ENCODE data around the gene MYO9B.
"Not testable (repeated sequence)": the region's sequence is repeated elsewhere in the genome, so short reads cannot be mapped to it uniquely, and the experiment has no call there.

Gene MYO9B

DNA sequence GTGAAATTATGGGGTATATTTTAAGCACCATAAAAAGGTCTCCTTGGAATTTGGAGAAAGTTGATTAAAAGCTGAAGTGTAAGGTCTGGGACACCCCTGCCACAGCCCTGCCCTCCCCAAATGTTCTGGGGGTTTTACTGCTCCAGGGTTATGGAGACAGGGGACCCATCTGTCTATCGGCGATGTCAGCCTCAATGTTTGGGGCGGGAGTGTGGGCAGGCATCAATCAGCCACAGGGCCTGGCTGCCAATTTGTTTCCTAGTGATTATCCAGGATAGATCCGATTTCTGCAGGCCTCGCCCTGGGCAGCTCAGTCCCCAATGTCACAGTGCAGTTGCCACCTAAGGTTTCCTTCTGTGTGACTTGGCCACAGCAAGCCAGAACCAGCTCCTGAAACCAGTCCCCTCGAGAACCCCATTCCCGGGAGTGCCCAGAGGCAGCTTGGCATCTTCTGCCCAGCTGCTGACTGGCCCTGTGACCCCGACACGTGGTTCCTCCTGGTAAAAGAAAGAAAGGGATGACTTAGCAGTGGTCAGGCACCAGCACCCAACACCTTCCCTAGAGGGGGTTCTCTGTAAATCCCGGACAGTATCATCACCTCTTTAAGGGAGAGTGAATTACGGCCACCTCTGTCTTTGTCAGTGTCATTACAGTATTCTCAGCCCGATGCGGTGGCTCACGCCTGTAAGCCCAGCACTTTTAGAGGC, 41.6 kb downstream of the MYO9B start:
- no peak for DNase-seq (ENCODE audit: low spot score)

DNA sequence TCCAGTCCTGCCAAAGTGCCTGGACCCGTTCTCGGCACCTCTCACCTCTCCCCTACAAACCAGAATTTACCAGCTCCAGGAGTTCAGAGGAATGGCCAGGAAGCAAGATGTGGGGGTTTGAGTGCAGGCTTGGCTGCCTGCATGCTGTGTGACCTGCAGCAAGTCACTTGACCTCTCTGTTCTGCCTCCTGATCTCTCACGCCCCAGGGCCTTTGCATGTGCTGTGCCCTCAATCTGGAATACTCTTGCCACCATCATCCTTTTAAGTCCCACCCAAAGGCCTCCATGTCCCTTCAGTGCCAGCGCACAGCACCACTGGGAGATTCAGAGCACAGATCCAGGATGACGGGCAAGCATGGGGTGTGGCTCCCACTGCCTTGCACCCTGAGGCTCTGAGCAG, 43.4 kb downstream of the MYO9B start:
- no peak for DNase-seq (ENCODE audit: low spot score)

DNA sequence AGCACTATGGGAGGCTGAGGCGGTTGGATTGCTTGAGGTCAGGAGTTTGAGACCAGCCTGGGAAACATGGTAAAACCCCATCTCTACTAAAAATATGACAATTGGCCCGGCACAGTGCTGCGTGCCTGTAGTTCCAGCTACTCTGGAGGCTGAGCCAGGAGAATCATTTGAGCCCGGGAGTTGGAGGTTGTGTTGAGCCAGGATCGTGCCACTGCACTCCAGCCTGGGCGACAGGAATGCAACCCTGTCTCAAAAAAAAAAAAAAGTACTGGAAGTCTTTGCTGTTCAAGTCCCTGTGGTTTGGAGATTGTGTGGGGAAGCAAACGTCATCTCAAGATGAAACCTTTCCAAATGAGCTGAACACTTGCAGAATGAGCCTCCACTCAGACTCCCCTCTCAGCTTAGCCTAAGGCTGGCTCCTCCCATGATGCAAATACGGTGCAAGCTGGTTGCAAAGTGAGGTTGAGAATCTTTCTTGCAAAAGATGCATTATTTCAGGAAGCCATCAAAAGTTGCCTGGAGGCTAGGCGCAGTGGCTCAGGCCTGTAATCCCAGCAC, 46.2 kb downstream of the MYO9B start:
- no peak for DNase-seq (ENCODE audit: low spot score)

DNA sequence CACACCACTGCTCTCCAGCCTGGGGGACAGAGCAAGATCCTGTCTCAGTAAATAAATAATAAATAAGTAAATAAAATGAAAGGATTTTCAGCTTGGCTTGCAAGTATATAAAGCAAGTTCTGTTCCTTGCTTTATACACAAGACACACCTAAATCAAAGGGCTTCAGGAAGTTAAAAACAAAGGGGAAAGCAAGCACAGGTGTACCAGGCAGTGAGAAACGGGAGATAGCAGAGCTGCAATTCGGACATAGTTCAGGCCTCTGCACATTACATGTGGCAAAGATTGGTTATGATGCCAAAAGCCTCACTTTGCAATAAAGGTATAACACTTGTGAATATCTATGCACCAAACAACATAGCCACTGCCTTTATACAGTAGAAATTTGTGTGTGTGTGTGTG, 47.5 kb downstream of the MYO9B start:
- DNase-seq (ENCODE audit: low spot score): no peak

DNA sequence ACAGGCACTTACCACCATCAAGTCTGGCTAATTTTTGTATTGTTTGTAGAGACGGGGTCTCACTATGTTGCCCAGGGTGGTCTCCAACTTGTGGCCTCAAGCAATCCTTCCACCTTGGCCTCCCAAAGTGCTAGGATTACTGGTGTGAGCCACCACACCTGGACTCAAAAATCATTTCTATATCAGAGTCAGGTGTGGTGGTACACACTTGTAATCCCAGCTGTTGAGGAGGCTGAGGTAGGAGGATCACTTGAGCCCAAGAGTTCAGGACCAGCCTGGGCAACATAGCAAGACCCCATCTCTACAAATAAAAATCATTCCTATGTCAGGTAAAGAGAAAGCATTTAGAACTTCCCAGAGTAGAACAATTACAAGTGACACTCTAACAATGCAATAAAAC, 48.4 kb downstream of the MYO9B start:
- no peak for DNase-seq (ENCODE audit: low spot score)

DNA sequence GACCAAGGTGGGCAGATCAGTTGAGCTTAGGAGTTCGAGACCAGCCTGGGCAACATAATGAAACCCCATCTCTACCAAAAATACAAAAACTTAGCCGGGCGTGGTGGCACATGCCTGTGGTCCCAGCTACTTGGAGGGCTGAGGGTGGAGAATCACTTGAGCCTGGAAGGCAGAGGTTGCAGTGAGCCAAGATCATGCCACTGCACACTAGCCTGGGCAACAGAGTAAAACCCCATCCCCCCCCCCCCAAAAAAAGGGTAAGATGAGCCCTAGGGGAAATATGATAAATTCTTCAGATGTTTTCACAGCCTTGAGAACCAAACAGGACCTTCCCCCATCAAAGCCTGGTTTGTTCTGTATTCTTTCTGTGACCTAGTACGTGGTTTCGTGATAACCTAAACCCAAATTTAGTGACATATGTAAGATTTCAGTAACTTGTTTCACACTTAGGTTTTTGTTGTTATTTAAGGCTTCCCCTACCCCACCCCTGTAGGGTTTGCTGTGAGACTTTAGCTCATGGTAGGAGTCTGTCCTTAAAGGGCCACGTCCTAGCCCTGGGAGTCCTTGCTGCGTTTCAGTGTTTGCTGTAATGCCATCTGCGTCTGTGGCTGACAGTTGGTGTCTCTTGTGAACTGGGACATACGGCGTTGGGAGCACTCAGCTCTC, 49.6 kb downstream of the MYO9B start:
- DNase-seq (ENCODE audit: low spot score): no peak

DNA sequence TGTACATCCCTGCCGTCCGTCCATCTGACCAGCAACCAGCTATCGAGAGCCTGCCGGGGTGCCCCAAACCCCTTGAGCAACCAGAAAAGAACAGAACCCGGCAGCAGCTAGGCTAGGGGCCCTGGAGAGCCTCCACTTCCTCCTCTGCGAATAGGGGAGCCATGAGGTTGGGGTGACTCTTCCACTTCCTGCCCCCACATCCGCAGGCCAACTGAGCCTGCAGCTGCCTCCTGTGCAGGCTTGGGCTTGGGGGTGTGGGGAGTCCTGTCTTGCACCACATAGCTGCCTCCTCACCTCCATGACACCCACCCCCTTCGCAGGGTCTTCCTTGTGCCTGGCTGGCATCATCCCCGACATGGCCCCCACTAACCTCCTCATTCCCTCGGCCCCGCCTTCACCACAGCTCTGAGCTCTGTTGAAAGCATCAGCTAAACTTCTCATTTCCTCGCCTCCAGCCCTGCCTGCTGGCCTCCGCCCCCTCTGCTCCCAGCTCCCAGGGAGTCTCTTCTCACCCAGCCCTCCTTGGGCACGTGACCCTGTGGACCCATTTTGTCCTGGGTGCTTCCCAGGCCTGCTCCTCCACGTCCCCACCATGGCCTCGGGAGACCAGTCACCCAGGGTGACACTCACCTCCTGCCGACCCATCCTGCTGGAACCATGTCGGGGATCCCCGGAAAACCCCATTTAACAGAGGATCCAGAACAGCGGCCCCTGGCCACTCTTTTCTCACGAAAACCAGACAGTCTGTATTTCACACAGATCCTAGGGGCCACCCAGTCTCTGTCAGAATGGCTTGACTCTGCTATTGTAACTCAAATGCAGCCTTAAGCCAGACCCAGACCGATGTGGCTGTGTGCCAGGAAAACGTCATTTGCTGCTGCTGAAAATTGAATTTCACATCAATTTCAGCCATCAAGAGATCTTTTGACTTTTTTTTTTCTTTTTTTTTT, 50.4 kb downstream of the MYO9B start:
- DNase-seq (ENCODE audit: low spot score): no peak

DNA sequence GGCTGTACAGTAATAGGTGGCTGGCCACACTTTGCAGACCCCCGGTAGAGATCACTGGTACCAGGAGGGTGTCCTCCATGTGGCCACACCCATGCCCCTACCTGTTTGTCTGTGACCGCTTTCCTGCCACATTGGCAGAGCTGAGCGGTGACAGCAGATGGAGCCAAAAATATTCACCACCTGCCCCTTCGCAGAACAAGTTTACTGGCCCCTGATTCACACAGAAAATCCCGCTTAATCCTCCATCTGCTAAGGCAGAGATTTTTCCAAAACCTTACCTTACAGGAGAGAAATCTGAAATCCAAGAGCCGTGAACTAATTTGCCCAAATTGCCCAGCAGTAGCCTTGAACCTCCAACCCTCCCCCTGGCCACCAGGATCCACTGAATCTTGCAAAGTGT, 52.1 kb downstream of the MYO9B start:
- no peak for DNase-seq (ENCODE audit: low spot score)

DNA sequence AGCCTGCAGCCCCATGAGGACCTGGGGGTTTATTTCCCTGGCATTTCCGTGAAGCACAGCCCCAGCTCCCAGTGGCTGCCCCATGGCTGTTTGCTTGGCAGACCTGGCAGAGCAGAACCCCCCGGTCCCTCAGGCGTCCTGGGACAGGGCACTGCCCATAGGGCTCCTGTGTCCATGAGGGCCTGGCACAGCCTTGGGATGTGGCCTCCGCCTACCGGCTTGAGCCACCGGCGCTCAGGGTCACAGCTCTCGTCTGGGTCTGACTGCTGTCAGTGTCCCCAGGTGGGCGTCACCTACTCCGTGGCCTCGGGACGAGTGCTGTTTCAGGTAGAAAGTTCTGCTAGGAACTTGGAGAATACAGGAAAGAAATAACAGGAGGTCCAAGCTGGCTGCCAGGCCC, 52.8 kb downstream of the MYO9B start:
- DNase-seq (ENCODE audit: low spot score): no peak

DNA sequence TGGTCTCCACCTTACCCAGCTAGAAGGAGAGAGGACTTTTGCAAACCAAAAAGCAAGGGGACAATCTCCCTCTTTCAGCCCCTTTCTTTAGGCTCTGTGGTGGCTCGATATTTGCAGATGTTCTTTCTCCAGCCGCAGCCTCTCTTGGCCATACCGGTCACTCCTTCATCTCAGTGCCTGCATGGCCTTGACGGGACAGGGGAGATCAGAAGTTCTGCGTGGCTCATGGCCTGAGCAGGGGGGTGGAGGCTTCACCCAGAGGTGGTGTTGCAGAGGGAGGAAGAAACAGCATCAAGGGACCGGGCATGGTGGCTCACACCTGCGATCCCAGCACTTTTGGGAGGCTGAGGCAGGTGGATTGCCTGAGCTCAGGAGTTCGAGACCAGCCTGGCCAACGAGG, 53.2 kb downstream of the MYO9B start:
- no peak for DNase-seq (ENCODE audit: low spot score)

DNA sequence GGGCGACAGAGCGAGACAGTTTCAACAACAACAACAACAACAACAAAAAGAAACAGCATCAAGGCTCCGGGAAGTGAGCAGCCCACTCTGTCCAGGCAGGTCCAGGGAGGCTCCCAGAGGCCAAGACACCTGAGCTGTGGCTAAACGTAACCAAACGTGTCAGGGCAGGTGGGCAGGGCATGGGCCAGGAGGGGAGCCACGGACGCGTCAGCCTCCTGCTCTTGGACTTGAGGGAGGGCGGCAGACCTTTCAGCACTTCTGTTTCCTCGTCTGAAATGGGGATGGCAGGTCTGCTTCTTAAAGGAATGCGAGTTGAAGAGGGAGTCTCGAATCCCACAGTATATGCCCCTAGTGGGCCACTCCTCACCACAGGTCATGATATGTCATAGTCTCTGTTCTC, 53.8 kb downstream of the MYO9B start:
- DNase-seq (ENCODE audit: low spot score): no peak

DNA sequence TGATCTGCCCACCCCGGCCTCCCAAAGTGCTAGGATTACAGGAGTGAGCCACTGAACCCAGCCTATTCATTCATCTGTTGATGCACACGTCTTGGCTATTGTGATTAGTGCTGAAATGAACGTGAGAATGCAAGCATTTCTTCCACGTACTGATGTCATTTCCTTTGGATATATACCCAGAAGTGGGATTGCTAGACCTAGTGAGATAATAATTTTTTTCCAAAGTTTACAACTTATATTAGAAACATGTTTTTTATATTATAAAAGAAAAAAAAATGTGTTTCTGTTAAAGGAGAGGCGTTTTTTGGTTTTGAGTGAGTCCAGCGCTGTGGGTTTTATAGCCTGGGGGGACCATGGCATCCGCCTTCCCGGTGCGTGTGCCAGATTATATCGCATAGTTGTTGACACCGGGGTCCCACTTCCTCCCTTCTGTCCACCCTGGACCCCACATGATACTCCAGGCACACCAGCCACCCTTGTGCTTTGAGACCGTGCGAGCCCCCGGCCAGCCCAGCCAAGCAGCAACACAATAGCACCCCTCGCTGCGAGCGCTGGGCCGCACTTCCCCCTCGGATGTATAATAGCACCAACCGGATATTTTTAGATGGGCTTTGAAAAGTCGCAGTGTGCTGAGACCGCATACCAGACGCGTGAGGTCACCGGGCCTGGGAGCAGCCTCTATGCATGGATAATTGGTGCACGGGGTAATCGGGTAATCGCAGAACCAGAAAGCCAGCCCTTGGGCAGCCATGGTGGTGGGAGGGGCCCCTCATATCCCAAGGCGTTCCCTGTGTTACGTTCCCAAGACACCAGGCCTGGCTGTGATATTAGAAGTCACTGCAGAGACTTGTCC, 59.6 kb downstream of the MYO9B start:
- peak; percentile 97 for DNase-seq (ENCODE audit: low spot score)

DNA sequence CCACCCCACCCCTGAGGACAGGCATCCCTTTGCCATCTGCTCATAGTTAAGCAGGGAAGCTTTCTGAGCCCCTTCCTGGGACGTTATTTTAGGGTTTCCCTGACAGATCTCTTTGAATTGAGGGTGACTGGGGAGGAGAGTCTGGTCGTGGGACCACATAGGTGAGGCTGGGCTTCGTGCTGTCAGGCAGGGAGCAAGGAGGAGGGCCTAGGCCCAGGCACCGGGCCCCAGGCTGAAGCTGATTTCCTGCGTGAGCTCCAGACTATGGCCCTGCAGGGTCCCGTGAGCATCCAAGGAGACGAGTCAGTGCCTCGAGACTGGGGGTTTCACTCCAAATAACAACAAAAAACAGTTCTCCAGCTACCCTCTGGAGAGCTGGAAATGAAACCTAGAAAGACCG, 60.4 kb downstream of the MYO9B start:
- DNase-seq (ENCODE audit: low spot score): no peak

DNA sequence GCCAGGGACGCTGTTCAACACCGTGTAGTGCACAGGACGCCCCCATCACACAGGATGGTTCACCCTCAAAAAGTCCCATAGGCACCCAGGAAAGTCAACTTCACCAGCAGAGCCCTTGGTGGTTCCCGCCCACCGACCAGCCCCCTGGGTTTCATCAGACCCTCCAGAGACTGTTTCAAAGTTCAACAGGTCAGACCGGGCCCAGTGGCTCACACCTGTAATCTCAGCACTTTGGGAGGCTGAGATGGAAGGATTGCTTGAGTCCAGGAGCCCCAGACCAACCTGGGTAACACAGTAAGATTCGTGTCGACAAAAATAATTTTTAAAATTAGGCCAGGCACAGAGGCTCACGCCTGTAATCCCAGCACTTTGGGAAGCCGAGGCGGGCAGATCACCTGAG, 61.0 kb downstream of the MYO9B start:
- DNase-seq (ENCODE audit: low spot score): no peak

DNA sequence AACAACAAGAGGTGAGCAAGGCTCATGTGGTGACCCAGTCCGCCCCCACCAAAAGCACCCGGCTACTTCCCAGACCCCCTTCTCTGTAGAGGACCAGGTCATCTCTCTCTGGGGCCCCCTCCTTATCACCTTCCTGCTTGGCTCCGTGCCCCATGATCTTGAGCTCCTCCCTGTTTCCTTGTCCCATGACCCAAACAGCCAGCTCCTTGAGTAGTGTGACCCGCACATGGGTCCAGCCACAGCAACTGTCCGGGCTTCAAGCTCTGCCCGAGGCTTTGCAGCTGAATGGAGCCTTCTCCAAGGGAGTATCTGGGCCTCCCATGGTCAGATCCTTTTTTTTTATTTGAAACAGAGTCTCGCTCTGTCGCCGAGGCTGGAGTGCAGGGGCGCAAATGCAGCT, 61.8 kb downstream of the MYO9B start:
- DNase-seq (ENCODE audit: low spot score): no peak

DNA sequence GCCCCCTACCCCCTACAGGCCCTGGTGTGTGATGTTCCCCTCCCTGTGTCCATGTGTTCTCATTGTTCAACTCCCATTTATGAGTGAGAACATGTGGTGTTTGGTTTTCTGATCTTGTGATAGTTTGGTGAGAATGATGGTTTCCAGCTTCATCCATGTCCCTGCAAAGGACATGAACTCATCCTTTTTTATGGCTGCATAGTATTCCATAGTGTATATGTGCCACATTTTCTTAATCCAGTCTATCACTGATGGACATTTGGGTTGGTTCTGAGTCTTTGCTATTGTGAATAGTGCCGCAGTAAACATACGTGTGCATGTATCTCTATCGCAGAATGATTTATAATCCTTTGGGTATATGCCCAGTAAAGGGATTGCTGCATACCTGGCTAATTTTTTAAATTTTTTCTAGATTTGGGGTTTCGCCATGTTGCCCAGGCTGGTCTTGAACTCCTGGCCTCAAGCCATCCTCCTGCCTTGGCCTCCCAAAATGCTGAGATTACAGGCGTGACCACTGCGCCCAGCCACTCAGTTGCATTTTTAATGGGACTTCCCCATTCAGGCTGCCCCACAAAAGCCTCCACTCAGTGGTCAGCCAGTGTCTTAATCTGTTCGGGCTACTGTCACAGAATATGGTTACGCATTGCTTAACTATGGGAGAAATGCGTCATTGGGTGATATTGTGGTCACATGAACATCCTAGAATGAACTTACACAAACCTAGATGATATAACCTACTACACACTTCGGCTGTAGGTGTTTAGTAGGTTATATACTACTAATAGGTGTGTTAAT, 62.7 kb downstream of the MYO9B start:
- DNase-seq (ENCODE audit: low spot score): not testable (repeated sequence)

DNA sequence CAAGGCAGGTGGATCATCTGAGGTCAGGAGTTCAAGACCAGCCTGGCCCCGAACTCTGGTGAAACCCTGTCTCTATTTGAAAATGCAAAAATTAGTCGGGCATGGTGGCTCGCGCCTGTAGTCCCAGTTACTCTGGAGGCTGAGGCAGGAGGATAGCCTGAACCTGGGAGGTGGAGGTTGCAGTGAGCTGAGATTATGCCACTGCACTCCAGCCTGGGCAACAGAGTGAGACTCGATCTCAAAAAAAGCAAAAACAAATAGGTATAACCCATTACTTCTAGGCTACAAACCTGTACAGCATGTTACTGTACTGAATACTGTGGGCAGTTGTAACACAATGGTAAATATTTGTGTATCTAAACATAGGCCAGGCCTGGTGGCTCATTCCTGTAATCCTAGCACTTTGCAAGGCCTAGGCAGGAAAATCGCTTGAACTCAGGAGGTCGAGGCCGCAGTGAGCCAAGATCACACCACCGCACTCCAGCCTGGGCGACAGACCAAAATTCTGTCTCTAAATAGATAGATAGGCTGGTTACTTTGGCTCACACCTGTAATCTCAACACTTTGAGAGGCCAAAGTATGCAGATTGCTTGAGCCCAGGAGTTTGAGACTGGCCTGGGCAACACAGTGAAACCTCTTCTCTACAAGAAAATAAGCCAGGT, 63.5 kb downstream of the MYO9B start:
- DNase-seq (ENCODE audit: low spot score): no peak

DNA sequence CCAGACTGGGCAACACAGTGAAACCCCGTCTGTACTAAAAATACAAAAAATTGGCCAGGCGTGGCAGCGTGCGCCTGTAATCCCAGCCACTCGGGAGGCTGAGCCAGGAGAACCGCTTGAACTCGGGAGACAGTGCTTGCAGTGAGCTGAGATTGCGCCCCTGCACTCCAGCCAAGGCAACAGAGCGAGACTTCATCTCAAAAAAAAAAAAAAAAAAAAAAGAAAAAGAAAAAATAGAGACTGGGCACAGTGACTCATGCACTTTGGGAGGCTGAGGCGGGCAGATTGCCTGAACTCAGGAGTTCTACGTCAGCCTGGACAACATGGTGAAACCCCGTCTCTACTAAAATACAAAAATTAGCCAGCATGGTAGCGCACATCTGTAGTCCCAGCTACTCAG, 69.2 kb downstream of the MYO9B start:
- DNase-seq (ENCODE audit: low spot score): not testable (repeated sequence)

DNA sequence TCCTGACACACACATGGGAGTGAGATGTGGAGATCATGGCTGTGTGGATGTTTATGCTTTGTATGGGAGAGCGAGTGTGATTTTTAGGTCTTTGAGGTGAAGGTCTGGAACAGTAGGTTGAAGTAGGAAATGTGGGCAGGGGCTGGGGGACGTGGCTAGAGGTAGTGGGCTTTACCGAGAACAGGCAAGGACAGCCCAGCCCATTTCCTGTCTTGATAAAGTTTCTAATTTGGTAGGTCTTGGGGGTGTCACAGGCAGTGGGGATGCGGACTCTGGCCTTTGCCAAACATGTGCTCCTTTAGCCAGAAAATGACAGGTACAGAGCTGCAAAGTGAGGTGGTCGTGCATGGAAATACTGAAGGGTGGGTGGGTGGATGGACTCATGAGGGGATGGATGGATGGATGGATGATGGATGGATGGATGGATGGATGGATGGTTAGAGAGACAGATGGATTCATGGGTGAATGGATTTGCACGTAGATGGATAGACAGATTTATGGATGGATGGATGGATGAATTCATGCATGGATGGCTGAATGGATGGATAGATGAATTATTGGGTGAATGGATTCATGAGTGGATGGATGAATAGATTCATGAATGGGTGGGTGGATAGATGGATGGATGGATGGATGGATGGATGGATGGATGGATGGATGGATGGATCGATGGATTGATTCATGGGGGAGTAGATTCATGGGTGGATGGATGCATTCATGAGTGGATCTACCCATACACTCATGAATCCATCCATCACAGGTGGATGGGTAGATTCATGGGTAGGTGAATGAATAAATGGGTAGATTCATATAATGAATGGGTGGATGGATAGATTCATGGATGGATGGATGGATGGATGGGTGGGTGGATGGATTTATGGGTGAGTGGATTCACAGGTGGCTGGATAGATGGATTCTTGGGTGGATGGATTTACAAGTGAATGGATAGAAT, 70.2 kb downstream of the MYO9B start:
- DNase-seq (ENCODE audit: low spot score): no peak

All from kidney capillary endothelial cell (primary cell).